ENCODE results near the gene LGSN. TPM values are rescaled to one million over a fixed set of nuclear protein-coding genes. Genes with fewer than 3 reads are reported as not detected.

LGSN gene
- total RNA-seq, 1 experiment from 2014 or later = 0.30 TPM

GRCh38 chr6:63295553-63296194, 24.1 kb downstream of the LGSN start:
- no peaks in the 10 kb centered on the region for H3K27me3 ChIP-seq (ENCODE audit: insufficient read depth, low read length)
- no peak for ATAC-seq
- POLR2A ChIA-PET = no interaction called here
- intact Hi-C loops (cut with micrococcal nuclease) = no loop called here
- no peaks in the 10 kb centered on the region for H3K9me2 ChIP-seq (ENCODE audit: insufficient read depth)
- no peaks in the 10 kb centered on the region for H3K36me3 ChIP-seq (ENCODE audit: control insufficient read depth in 1 of 2, insufficient read depth in 2 of 2, low read length in 2 of 2)
- no peak for DNase-seq (ENCODE audit: low read depth, low spot score)
- H3K4me1 ChIP-seq (ENCODE audit: control insufficient read depth in 1 of 2, insufficient read depth in 2 of 2, low read length in 2 of 2) = no peaks in the 10 kb centered on the region
- H3K4me3 ChIP-seq (replicated peaks in 1 of 2; ENCODE audit: low read depth in 1 of 2, low read length in 2 of 2) = no peak overlapping the region
- no peak overlapping the region for H3K9ac ChIP-seq (ENCODE audit: low read length)
- BruUV-seq (replicated peaks) = no TSS peak
- H3K9me3 ChIP-seq (ENCODE audit: control insufficient read depth in 1 of 2, insufficient read depth in 1 of 2, low read depth in 1 of 2, low read length in 2 of 2) = no peaks in the 10 kb centered on the region
- H2AFZ ChIP-seq (ENCODE audit: low read depth, low read length, poor library complexity, severe bottlenecking) = no peak overlapping the region
- RAD21 ChIA-PET (ENCODE audit: low non-redundant PET in 1 of 2, low total read pairs in 2 of 2, uncharacterized antibody in 2 of 2, unreplicated experiment in 2 of 2) = no interaction called here
- H4K20me1 ChIP-seq (ENCODE audit: insufficient read depth) = no peaks in the 10 kb centered on the region
- CTCF ChIA-PET = interaction anchor here (0.7 to 1.1 kb wide), 4 partner anchors 12 to 507 kb away, joined by 3 to 4 read pairs (median 4); no protein-coding TSS in a partner anchor
- no peak overlapping the region for H3K27ac ChIP-seq (ENCODE audit: low read depth, low read length)
- no peak for TF ChIP-seq CBX3 (IDR thresholded peaks at IDR 0.05; ENCODE audit: low read depth)
- no peak for TF ChIP-seq EZH2 (IDR thresholded peaks at IDR 0.05)
- TF ChIP-seq ZFX (IDR thresholded peaks at IDR 0.05) = no peak
- no peak for TF ChIP-seq POLR2A (IDR thresholded peaks at IDR 0.05; ENCODE audit: borderline replicate concordance, extremely low read depth, insufficient read depth, insufficient read length)
- TF ChIP-seq YY1 (IDR thresholded peaks at IDR 0.05; ENCODE audit: extremely low read depth, insufficient replicate concordance, low read depth, low read length) = no peak
- TF ChIP-seq JUND (IDR thresholded peaks at IDR 0.05) = no peak
- no peak for TF ChIP-seq ZBTB33 (IDR thresholded peaks at IDR 0.05; ENCODE audit: extremely low read depth, insufficient replicate concordance, low read length)
- TF ChIP-seq EZH2phosphoT487 (IDR thresholded peaks at IDR 0.05; ENCODE audit: borderline replicate concordance) = no peak
- no peak for TF ChIP-seq ELF1 (IDR thresholded peaks at IDR 0.05; ENCODE audit: borderline replicate concordance, low read depth)
- TF ChIP-seq TCF7L2 (IDR thresholded peaks at IDR 0.05; ENCODE audit: borderline replicate concordance, extremely low read depth, insufficient read depth, insufficient read length) = no peak
- TF ChIP-seq FOSL1 (IDR thresholded peaks at IDR 0.05; ENCODE audit: low read depth) = no peak
- TF ChIP-seq EGR1 (IDR thresholded peaks at IDR 0.05; ENCODE audit: low read depth) = no peak
- no peak for TF ChIP-seq RAD21 (IDR thresholded peaks at IDR 0.05; ENCODE audit: low read depth)
- TF ChIP-seq SRF (IDR thresholded peaks at IDR 0.05; ENCODE audit: low read depth) = no peak
- no peak for TF ChIP-seq SP1 (IDR thresholded peaks at IDR 0.05; ENCODE audit: low read depth)
- TF ChIP-seq ATF3 (IDR thresholded peaks at IDR 0.05) = no peak
- no peak for TF ChIP-seq CTCF (IDR thresholded peaks at IDR 0.05 in 2 of 3, conservative IDR thresholded peaks at IDR 0.05 in 1 of 3; ENCODE audit: borderline replicate concordance in 1 of 3, insufficient read depth in 1 of 3, low read depth in 2 of 3, low read length in 2 of 3)
- no peak overlapping the region for H3K4me2 ChIP-seq (ENCODE audit: low read length)
- H3K79me2 ChIP-seq (ENCODE audit: insufficient read depth, low read length) = no peaks in the 10 kb centered on the region

All from HCT116 (cell line).